Measurements from ENCODE around the gene NFIA.
"Not testable (repeated sequence)": the region's sequence is repeated elsewhere in the genome, so short reads cannot be mapped to it uniquely, and the experiment has no call there.

NFIA gene

DNA sequence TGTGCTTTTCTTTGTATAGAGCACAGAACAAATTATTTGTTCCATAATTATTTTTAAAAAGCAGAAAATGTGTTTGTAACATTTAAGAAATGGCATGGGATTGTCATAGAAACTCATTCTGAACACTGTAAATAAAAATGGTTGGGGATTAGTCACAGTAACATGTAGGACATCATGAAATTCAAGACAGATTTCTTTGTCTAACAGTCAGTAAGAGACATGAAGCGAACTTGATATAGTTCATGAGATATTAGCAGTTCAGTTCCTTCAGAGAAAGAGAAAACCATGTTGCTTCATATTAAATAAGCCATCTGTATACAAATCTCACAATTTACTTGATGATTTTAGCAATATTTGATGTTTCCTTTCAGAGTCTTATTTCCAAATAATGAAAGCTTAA lies 19.7 kb downstream of the NFIA start:
- DNase-seq (ENCODE audit: low read depth in 2 of 2) = no peak

DNA sequence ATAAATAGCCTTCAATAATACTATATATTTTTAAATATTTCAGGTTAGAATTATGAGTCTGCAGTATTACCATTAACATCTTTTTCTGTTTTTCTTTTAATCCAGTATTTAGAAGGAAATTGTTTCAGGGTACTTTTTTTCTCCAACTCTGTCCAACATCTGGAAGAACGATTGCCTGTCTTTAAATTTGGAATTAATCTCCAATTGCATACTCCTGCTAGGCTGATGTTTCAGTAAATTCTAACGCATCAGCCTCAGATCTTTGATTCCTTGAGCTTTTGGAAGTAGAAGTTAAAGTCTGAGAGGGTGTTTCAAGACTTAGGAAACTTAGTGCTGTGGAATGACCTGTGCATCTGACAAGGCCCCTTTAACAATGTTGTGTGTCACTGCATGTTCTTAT lies 20.3 kb downstream of the NFIA start:
- DNase-seq (ENCODE audit: low read depth in 2 of 2) = no peak

DNA sequence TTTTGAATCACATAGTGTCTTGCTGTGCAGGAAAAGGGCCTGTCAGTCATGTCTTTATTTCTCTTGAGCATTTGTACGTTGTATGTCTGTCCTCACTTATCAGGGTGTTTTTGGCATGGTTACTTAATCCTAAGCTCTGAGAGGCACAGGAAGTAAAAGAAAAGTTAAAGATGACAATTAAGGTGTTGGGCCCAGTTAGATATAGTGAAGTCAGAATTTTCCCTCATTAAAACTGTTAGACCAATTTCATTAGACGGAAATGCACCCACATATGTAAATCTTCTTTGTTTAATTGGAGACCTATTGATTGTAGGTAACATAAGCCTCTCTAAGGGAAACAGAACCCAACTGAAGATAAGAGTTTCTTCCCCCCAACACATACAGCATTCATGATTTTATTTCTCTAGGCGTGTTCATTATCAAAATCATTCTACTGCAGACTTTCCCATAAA lies 21.9 kb downstream of the NFIA start:
- DNase-seq (ENCODE audit: low read depth in 2 of 2) = no peak

DNA sequence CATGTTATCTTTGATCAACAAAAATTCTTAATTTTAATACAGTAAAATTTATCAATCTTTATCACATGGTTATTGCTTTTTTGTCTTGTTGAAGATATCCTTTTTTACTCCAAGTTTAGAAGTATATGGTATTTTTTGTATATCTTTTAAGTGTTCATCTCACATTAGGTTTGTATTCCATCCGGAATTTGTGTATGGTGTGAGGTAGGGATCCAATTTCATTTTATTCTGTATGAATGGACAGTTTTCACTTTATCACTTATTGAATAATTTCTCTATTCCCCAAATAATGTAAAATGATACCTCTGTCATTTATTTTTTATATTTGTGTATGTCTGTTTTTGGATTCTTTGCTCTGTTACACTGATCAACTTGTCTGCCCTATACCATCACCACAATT lies 25.3 kb downstream of the NFIA start:
- DNase-seq (ENCODE audit: low read depth in 2 of 2) = no peak

DNA sequence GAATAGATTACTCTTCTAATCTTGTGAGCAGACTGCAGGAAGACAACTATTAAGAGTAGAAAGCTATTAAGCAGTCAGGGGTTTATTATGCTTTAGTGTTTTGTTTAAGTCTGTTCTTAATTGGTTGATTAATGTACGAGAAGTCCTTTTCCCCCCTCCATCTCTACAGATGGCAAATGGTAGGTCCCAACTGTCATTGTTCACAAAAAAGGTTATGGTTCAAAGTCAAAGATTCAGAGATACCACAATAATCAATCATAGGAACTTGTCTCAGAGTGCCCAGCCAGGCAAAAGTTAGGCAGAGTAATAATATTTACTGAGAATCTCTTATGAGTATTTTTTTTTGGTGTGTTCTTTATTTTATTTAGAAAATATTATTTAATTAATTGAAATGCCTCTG lies 26.8 kb downstream of the NFIA start:
- DNase-seq (ENCODE audit: low read depth in 2 of 2) = no peak

DNA sequence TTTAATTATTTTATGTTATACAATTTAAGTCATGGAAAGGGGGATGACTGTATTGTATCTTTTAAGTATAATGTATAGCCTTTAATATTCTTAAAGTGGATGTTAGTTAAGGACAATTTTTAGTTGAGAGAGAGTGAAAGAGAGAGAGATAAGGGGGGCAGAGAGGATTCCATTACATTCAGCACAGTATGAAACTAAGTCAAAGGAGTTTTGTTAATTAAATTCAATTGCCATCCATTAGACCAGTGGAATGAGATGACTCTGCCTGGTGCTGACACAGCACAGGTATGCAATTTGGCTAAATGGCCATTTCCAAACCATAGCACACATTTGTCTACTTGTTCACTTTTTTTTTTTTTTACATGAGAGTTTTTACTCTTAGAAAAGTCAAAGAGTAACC lies 27.5 kb downstream of the NFIA start:
- no peak for DNase-seq (ENCODE audit: low read depth in 2 of 2)

DNA sequence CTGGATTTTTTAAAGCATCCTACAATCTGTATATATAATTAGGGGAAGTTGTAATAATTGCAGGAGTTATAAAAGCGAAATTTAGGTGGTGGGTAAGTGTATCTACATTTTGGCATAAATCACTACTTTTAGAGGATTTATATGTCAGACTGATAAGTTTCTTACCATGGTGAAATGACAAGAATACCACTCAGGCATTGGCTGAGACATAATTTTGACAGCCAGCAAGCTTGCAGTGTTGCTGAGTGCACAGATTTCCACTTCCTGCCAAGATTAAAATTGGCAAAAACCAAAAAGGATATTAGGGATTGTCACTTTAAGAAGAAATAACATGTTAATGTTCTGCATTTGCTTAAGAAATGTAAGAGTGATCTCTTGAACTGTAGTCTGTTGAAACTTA lies 28.2 kb downstream of the NFIA start:
- no peak for DNase-seq (ENCODE audit: low read depth in 2 of 2)

DNA sequence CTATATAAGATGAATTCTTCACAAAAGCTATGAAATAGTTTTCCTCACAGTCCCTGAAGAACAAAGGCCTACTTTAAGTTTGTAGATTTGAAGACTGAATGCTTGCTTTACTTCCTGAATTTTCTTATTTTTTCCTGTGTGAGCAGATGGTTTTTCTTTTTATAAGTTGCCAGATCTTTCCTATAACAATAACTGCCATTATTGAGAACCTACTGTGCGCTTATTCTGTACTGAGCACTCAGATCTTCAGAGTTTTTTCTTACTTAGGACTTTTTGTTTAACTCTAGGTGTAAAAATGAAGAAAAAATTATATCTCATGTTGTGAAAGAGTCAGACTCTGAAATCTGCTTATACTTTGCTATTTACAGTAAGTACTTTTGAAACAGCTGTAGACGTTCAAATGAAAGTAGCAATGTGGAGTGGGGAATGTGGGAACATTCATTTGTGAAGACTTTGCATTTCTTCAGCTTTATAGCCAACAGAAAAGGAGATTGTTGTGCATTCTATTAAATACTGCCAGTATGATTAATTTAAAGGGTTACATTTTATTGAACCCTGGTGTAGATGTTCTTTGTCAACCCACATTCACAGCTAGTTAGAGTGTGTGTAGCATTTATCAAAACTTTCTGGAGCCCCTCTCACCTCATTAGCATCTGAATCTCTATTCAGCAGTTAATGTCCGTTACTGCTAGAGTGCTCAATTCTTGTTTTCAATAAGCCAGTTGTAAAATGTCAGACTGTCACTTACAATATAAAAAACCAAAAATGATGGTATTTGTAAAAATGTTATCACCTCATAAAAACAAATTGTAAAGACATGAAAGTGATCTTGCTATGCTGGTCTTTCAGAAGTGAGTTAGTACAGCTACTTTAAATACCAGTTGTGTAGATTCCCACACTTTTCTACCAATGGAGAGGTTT lies 29.0 kb downstream of the NFIA start:
- no peak for DNase-seq (ENCODE audit: low read depth in 2 of 2)

DNA sequence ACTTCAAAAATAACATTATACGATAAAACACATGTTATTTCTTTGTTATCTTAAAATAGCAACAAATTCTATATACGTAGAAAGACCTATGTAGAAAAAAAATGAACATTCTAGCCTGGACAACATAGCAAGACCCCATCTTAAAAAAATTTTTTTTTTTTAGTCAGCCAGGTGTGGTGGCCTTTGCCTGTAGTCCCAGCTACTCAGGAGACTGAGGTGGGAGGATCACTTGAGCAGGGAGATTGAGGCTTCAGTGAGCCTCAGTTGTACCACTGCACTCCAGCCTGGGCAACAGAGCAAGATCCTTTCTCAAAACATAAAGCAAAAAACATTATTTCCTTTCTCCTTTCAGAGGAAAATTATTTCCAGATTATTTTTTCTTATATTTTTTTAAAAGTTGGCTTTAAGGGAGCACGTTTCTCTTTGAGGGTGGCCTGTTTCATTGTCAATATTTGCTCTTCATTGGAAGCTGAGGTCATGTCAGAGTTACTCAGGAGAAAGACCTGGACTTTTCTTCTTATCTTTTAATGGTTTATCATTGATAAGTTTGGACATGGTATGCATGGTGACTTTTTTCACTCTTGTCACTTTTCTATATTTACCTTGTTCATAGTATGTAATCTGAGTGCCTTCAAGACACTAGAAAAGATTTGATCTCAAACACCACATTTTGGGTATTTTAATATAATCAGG lies 32.0 kb downstream of the NFIA start:
- DNase-seq (ENCODE audit: low read depth in 2 of 2) = no peak

DNA sequence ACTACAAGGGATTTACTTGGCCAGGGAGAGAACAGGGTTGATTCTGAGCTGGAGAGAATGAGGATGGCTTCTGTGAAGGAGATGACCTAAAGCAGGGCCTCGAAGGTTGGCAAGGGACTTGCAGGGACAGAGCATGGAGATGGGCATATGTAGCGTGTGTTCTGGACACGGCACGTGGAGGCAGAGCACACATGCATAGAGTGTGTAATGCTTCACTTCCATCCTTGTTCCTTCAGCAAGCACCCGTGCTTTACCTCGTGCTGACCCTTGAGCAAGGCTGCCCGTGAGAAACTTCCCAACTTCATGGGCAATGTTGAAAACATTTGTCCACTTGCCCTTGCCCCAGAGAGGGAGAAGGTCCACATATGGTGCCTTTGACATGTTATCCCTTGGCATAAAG lies 33.1 kb downstream of the NFIA start:
- no peak for DNase-seq (ENCODE audit: low read depth in 2 of 2)

DNA sequence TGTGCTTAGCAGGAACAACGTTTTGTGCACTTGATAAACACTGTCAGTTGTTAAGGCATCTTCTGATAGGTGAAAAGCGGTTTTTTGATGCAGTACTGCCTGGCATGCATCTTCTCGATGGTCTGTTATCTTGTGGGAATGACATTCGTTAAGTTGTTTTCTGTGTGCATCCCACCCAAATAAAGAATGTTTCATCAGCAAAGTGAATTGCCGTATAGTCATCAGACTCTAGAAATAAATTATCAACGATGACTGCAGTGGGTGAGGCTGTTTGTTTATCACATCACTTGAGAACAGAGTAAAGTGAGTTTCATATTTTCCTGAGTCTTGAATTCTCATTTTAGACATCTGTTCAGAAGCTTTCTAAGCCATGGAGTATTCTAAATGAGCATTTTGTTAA lies 34.1 kb downstream of the NFIA start:
- no peak for DNase-seq (ENCODE audit: low read depth in 2 of 2)

DNA sequence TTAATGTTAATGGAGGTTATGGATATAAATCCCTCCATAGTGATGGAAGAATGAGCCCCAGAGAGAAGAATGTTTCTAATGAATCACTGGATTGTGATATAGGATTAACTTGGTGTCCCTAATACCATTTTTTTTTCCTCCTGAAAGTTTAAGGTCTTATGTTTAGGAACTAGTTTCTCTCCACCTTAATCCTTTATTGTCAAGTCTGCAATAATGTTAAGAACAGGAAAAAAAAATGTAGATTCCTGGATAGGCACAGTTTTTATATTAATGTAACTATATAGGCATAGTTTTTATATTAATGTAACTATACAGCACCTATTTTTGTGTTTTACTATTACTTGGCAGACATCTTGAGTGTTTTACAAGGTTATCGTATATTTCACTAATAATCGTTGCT lies 34.9 kb downstream of the NFIA start:
- DNase-seq (ENCODE audit: low read depth in 2 of 2) = no peak

DNA sequence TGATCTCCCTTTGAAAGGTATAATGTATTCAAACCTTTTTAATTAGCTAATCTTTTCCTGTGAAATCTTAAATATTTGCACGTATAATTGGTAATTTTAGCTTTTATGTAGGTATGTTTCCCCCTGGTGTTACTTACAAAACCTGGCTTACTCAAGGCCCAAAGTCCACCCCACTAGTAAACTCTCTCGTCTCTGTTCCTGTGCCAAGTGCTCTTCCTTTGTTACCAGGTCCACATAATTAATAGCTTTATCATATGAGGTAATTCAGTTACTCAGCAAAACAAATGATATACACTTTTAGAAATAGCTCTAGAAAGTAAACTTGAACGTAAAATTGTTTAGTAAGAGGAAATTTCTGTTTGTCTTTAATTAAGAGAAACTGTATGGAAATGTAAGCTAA lies 36.7 kb downstream of the NFIA start:
- no peak for DNase-seq (ENCODE audit: low read depth in 2 of 2)

DNA sequence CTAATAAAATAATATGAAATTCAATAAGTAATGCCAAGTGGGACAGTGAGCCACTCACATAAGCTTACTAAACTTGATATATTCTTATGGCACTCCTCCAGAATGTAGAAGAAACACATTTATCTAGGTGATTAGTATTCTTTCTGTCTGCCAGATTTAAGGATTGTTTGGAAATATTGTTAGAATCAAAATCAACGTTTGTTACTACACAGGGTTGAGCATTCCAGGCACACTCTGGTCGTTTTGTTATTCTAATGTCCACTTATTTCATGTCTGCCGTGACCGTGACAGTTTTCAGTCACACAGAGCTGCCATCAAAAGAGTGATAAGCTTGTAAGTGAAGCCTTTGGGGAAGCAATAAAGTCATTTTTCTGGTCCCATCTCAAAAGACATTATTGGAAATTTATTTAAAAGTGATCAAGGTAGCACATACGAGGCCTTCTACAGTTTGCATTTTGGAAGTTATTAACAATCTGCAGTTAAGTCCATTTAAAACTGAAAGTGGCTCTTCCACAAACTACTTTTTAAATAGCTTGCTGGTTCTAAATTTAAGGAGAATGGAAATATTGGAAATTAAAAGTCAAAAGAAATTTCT lies 38.0 kb downstream of the NFIA start:
- no peak for DNase-seq (ENCODE audit: low read depth in 2 of 2)

DNA sequence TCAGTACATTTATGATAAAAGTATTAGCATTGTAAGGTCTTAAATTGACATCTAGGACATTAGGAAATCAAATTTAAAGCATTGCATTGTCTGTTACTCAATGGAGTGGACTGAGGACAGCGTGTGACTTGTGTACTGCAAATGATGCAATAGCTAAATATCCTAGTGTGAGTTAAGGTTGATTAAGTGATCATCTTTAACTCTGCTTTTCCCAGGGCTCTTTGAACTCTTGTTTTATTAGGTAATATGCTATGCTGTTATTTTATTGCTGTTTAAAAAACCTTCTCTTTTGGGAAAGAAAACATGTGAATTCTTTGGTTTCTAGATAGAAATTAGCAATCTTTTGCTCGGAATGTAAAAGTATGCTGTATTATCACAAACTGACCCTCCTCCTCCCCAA lies 38.6 kb downstream of the NFIA start:
- no peak for DNase-seq (ENCODE audit: low read depth in 2 of 2)

DNA sequence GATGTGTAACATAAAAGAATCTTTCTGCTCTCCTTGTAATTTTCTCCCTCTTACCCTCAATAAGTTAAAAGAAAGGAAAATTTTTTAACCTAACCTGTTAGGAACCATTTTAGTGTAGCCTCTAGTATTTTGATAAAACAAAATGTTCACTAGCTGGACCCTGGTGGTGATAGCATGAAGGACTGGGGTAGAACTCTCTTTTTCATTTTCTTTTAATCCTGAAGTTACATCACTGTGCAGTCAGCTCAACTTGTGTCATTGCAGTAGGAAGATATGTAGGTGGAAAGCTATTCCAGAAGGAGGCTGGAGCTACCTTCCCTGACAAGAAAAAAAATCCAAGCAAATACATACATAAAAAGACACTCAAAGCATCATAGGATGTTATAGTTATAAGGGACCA lies 39.3 kb downstream of the NFIA start:
- DNase-seq (ENCODE audit: low read depth in 2 of 2) = no peak

DNA sequence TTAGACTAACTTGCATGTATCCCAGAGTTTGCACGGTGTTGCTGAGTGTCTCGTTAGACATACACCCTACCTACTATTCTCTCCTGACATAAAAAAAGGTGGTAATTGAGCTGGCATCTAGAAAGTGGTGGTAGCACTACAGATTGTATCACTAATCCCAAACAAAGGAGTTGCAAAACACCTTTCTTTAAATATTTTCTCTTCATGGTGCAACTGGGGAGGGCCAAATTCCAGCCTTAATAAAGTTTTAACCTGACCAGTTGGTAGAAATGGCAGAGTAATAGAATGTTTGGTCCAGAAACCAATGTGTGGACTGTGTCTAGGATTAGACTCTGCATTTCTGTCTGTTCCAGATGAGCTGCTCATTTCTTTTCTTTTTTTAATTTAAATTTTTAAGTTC lies 40.0 kb downstream of the NFIA start:
- no peak for DNase-seq (ENCODE audit: low read depth in 2 of 2)

DNA sequence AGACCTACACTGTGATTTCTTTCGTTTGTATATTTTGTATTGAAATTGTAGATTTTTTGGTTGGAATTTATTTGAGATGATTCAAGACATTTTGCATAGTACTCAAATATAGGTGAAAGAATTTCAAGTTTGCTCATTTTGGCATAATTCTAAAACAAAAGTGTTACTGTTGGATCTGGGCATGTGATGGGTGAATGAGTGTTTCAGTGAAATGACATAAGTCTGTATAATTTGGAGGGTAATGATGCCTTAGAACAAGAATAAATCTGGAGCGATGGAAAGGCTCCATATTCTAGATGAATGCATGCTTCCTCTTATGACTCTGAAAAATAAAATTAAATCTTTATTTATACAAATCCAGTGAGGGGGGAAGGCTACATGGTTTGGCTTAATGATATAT lies 41.0 kb downstream of the NFIA start:
- no peak for DNase-seq (ENCODE audit: low read depth in 2 of 2)

DNA sequence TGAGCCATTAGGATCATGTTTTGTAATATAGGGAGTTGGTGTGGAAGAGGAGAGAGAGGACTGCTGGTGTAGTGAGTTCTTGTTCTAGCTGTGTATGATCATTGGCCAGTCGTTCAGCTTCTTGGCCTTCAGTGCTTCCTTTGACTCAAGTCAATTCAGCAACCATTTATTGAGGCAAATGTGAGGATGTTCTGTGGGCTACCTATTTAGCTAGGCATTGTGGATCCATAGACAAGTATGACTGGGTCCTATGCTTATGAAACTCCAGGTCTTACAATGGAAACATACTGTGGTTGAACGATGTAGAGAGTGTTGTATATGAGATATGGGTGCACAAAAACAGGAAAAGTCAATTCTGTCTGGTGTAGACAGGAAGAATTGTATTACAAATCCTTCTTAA lies 41.7 kb downstream of the NFIA start:
- no peak for DNase-seq (ENCODE audit: low read depth in 2 of 2)

DNA sequence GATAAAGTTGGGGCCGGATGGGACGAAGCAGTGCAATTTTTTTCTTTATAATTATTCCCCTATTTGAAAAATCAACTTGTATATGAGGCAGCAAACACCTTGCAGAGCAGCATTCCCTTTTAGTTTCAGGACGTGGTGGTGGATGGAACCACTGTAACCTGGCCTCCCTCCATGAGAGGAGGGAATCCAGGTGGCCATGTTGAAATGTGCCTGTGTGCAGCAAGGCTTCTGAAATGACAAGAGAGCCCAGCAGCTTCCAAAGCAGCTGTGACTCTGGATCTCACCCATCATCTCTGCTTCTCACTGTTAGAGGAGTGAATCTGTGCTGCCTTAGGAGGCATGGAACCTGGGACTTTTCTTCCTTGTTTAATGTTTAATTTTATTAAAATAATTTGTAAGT lies 42.3 kb downstream of the NFIA start:
- no peak for DNase-seq (ENCODE audit: low read depth in 2 of 2)

DNA sequence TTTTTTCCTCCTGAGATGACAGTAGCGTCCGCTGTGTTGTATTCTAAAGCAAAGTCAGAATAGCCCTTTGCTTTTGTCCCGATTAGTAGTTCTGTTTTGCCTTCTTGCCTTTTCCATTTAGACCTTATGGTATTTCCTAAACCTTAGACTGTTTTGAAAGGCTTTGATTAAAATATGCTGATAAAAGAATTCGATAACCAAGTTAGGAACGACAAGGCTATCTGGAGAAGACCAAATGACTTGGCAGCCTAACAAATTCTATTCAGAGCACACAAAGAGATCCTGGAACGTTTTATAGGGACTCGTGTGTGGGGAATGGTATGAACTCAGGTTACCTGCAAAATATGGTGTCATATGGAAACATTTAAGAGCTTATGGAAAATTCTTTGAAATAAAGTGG lies 42.9 kb downstream of the NFIA start:
- DNase-seq (ENCODE audit: low read depth in 2 of 2) = no peak

DNA sequence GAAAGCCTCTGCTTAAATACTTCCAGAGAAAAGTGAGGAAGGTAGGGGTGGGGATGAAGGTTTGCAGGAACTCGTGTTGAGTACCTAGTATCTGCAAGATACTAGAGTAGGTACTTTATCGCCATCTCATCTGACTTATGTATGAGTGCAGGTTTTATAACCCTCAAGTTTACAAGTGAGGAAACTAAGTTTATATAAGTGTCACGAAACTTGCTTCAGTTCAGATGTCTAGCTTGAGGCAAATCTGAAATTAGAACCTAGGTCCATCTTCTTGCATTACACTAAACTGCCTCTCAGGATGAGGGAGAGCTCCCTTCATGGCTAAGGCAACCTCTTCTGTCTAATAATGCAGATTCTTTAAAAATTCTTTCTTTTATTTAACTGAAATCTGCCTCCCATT lies 43.5 kb downstream of the NFIA start:
- no peak for DNase-seq (ENCODE audit: low read depth in 2 of 2)

DNA sequence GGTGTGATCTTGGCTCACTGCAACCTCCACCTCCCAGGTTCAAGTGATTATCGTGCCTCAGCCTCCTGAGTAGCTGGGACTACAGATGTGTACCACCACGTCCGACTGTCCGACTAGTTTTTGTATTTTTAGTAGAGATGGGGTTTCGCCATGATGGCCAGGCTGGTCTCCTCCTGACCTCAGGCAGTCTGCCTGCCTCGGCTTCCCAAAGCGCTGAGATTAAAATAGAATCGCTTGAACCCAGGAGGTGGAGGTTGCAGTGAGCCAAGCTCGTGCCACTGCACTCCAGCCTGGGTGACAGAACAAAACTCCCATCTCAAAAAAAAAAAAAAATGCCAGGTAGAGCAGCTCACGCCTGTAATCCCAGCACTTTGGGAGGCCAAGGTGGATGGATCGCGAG lies 44.5 kb downstream of the NFIA start:
- not testable (repeated sequence) for DNase-seq (ENCODE audit: low read depth in 2 of 2)

Measured in stimulated activated CD4-positive, alpha-beta T cell treated with anti-CD3 and anti-CD28 coated beads, Interleukin-4, amount 100 ng/mL, for 48 hours (primary cell).